Measurements from ENCODE around the gene NMNAT2. TPM values are rescaled to one million over a fixed set of nuclear protein-coding genes. Genes with fewer than 3 reads are reported as not detected.

NMNAT2 gene
- total and polyA plus RNA-seq, 2 of the 4 experiments (the other 2 are of a cell fraction) = 0.36 to 2.4 TPM

- Histone ChIP-seq H2BK20ac (ENCODE audit: low read depth, low read length) (no peak overlapping the region), H2BK15ac (ENCODE audit: low read depth, low read length) (no peak overlapping the region), H3K27me3 (ENCODE audit: control insufficient read depth, insufficient read depth, low read length) (peaks cover 10% of the 10 kb centered on the region), H3K36me3 (ENCODE audit: control insufficient read depth, insufficient read depth, low read length) (no peaks in the 10 kb centered on the region), H4K20me1 (ENCODE audit: insufficient read depth, low read length) (no peaks in the 10 kb centered on the region), H3K27ac (ENCODE audit: insufficient read depth, low read length) (no peak overlapping the region), H3K4me1 (ENCODE audit: control insufficient read depth, insufficient read depth, low read length) (no peaks in the 10 kb centered on the region), H3K9me1 (ENCODE audit: insufficient read depth, low read length) (no peaks in the 10 kb centered on the region), H3K56ac (ENCODE audit: extremely low read depth, insufficient read depth, low read length) (no peak overlapping the region), H3K9ac (ENCODE audit: low read depth, low read length) (no peak overlapping the region), H2BK120ac (ENCODE audit: low read depth, low read length) (no peak overlapping the region), H2AK9ac (replicated peaks; ENCODE audit: low read depth, low read length, poor library complexity) (no peak overlapping the region), H3K23ac (ENCODE audit: low read depth, low read length) (no peak overlapping the region), H4K91ac (ENCODE audit: insufficient read depth, low read depth, low read length) (no peak overlapping the region), H2AK5ac (ENCODE audit: low read depth, low read length) (no peak overlapping the region), H3K4me2 (ENCODE audit: low read depth, low read length) (no peak overlapping the region), H3K14ac (replicated peaks; ENCODE audit: low read depth, low read length) (no peak overlapping the region), H3K4me3 (ENCODE audit: insufficient read depth, low read depth, low read length) (no peak overlapping the region), H3K79me1 (ENCODE audit: low read depth in 1 of 2, low read length in 2 of 2) (no peaks in the 10 kb centered on the region), H3K4ac (ENCODE audit: low read depth, low read length) (no peak overlapping the region), H2AFZ (replicated peaks; ENCODE audit: low read length, poor library complexity) (no peak overlapping the region), H4K5ac (ENCODE audit: low read depth, low read length) (no peak overlapping the region), H4K8ac (ENCODE audit: low read depth in 2 of 2, low read length in 2 of 2) (no peak overlapping the region), H3K18ac (ENCODE audit: low read depth, low read length) (no peak overlapping the region), H2BK5ac (ENCODE audit: low read depth, low read length, poor library complexity, severe bottlenecking) (no peak overlapping the region), H3K9me3 (ENCODE audit: control insufficient read depth, insufficient read depth, low read length) (no peaks in the 10 kb centered on the region)
- BruUV-seq (replicated peaks) = no TSS peak
- no CpG with 5 or more reads among the region's 2 CpGs for WGBS, 2 experiments (ENCODE audit: extremely low coverage in 2 of 2, insufficient read length in 1 of 2)
- CTCF ChIA-PET = no interaction called here
- in situ Hi-C loops (cut with MboI; ENCODE audit: low sequenced_read_pairs) (no loop called here), dilution Hi-C loops (cut with HindIII; ENCODE audit: low sequenced_read_pairs, unreplicated experiment) (no loop called here), intact Hi-C loops (cut with micrococcal nuclease) (no loop called here)
- ATAC-seq (ENCODE audit: low read depth) (no peak), DNase-seq (no peak)
- no peak for TF ChIP-seq BHLHE40 (IDR thresholded peaks at IDR 0.05; ENCODE audit: low read depth, low read length)
- no peak for TF ChIP-seq POLR2A (IDR thresholded peaks at IDR 0.05; ENCODE audit: low read depth, low read length)
- POLR2A ChIA-PET (ENCODE audit: unreplicated experiment) = no interaction called here
Measured at GRCh38 chr1:183435497-183435896, 17.3 kb upstream of the NMNAT2 start.

Measured in IMR-90 (cell line).